IMR-90 (cell line): ENCODE results near the gene NUP93.

ENCODE experiments used
- CEBPB ChIP-seq: IDR thresholded peaks from 2 replicates; pipeline ENCODE4 v1.6.1; 2012; ENCODE audit warnings: low read depth, low read length, improper control_type of control experiment
- CTCF ChIP-seq: conservative IDR thresholded peaks from 2 replicates; pipeline ENCODE4 v1.5.1; 2012; ENCODE audit warnings: mild to moderate bottlenecking, low read depth, low read length, improper control_type of control experiment
- POLR2A ChIP-seq: IDR thresholded peaks from 2 replicates; pipeline ENCODE4 v1.6.1; 2012; ENCODE audit warnings: mild to moderate bottlenecking, low read depth, low read length
- RFX5 ChIP-seq: IDR thresholded peaks from 2 replicates; pipeline ENCODE4 v1.8.0; 2012; ENCODE audit warnings: low read depth, mild to moderate bottlenecking, low read length, moderate library complexity

GRCh38 chr16:56817056-56817455 is 87.1 kb downstream of the NUP93 start:
- TF ChIP-seq CTCF (no peak), CEBPB (no peak), POLR2A (no peak), RFX5 (no peak)
